Activated gamma-delta T cell (primary cell): ENCODE measurements around the gene SHLD2.
"Not testable (repeated sequence)": the region's sequence is repeated elsewhere in the genome, so short reads cannot be mapped to it uniquely, and the experiment has no call there.

Source experiments
- DNase-seq: peaks from one replicate; lab custom pipeline; 2025; lab: John Stamatoyannopoulos, UW

Gene SHLD2

DNA sequence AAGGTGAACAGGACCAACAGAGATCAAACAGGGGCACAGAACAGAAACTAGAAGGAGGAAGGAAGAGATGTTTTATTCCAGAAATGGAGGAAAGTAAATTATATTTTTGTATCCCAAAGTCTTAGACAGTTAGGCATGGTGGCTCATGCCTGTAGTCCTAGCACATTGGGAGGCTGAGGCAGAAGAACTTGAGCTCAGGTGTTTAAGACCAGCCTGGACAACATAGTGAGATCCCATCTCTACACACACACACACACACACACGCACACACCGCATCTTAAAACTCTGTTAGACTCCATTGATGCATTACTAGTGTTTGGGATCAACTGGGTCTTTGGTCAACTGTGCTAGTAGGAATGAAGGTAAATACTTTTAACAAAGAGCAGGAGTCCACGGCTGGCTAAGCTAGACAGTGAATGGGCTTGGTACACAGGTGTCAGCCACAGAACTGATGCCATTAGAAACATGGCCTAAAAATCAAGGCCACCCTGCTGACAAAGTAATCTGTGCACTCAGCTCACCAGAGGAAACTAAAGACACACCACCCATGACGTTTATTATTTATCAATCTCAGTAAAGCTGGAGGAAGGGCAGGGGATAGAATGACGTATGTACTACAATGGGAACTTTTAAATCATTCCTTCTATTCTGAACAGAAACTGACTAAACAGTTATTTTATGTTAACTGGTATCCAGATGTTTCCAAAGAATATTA lies 11.3 kb upstream of the SHLD2 start:
- not testable (repeated sequence) for DNase-seq

DNA sequence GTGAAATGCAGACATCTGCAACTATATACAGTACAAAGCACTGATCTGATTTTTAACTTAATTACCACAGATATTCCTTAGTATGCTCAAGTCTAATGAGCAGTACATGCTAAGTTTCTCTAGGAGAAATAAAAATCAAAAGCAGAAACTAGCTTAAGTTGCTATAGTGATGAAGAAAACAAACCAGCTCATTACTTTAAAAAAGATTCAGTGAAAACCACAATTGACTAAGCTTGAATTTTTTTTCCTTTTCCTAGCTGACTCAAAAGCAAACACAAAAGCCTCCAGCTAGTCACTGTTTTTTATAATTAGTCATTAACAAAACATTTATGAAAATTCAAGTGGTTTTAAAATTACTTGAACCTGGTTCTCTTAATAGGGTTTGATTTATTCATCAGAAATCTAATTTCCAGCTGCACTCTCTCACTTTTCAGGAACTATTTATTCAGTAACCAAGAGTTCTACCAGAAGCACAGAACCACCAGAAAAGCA lies 10.7 kb upstream of the SHLD2 start:
- not testable (repeated sequence) for DNase-seq

DNA sequence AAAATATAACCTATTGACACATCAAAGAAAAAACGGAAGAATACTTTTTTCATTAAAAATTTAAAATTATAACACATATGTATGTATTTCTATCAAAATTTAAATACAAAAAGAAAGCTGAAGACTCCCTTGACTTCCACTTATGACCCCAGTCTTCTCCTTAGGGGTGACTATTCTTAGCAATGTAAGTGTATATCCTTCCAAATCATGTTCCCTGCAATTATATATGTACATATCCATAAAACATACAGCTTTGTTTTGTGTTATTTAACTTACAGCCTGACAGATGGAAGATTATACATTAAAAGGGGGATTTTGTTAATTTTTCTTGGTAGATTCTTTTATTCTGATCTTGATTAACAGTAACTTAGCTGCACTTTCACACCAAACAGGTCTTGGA lies 9.5 kb upstream of the SHLD2 start:
- no peak for DNase-seq

DNA sequence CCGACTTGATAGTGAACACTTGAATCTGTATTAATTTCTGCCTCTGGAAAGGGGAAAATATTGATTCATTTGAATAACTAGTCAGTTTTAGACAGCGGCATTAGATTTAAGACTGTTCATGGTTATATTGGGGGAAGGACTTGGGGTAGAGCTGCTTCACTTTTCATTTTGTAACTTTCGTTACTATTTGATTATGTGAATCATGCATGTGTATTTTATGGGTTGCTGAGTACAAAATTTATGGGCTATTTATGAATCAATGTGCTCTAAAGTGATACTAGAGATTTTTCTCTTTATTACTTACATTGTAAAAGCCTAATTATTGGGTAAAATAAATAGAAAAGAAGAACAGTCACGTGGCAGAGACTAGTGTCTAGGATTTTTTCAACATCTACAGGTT lies 5.3 kb upstream of the SHLD2 start:
- DNase-seq, result no peak

DNA sequence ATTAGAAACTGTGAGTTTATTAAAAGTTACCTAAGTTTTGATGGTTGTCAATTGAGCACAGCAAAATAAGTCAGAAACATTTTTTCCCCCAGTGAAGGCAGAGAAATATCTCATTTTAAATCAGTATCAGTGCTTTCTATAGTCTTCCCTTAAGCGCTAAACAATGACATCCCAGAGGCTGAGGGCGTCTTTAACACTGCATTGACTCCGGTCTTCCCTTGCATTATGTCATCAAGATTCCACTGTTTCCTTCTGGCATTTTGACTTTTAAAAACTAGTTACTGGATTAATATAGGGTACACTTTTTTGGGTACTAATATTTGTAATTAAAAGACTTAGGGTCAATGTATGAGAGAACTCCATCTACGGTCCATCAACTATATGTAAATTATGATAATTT lies 4.2 kb upstream of the SHLD2 start:
- DNase-seq, result no peak

DNA sequence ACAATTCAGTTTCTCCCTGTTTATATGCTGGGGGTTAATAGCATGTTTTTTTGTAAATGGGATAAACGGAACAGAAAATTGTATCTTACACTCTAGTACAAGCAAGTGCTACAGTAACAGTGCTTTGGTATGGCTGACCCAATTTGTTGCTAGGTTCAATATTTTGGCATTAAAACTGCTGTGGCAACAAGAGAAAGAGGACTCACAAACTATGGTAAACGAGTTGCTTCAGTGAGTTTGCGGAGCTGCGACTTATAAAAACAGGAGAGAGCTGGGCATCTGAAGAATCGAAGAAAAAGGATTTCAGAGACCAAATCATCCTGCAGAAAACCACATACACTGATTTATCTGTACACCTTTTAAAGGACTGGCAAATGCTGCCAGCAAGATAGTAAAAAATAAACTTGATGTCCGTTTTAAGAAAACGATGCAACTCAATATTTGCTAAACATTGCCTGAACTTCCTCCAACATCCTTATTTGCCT lies 2.6 kb upstream of the SHLD2 start:
- DNase-seq, result no peak

DNA sequence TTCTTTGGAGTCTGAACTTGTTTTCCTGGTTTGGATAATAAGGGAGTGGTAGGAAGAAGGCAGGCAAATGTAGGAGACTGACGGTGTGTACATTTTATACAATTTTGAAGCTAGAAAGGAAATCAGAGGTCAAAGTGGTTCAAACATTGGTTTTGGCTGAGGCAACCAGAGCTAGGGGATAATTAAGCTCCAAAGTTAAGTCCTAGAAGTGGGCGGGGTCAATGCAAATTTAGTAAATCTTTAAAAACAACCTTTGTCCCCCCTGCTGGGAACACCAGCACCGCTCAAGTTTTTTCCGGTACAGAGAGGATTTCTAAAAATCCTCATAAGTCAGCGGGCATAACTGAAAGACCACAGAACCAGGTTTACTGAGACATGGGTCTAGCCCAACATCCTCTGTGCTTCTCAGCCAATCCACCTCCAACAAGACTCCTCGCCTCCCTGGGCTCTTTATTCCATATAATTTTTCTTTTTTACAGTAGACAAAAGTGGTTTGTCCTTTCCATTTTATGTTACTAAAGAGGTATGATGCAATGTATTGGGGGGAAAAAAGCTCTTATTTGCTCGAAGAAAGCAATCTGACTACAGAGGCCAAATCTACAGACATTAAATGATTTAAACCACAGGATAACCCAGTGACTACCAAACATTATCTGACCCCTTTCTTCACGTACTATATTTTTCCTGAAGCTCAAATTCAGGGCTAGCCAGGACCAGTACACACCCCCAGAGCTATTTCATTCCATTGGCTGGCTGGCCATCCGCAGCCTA lies 2.0 kb upstream of the SHLD2 start:
- no peak for DNase-seq

DNA sequence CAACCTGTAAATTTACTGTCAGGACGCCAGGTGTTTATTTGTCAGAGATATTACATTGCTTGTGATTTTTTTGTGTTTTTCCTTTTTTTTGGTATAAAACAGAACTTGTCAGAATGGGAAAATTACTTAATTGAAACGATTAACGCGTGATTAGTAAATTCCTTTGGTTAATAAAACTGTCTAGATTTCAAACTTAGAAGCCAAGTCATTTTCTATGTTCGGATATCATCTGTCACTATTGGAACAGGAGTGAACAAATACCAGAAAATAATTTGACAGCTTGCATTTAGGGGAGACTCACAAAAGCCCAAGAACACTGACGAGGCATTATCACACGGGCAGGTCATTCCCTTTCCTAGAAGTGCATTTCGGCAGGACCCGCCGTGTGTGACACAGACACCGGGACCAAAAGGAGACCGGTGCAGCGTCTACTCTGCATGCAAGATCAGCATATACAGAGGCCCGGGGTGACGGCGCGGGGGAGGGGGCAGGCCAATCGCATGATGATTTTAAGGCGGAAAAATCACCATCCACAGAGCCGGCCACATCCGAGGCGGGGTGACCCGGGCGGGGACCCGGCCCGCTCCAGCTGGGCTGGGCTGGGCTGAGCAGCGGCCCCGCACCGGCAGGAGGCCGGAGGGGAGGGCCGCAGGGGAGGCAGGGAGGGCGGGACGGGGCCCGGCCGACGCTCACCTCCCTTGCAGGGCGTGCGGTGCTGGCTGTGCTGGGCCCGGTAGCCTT lies 1.2 kb upstream of the SHLD2 start:
- peak; percentile 42 for DNase-seq

DNA sequence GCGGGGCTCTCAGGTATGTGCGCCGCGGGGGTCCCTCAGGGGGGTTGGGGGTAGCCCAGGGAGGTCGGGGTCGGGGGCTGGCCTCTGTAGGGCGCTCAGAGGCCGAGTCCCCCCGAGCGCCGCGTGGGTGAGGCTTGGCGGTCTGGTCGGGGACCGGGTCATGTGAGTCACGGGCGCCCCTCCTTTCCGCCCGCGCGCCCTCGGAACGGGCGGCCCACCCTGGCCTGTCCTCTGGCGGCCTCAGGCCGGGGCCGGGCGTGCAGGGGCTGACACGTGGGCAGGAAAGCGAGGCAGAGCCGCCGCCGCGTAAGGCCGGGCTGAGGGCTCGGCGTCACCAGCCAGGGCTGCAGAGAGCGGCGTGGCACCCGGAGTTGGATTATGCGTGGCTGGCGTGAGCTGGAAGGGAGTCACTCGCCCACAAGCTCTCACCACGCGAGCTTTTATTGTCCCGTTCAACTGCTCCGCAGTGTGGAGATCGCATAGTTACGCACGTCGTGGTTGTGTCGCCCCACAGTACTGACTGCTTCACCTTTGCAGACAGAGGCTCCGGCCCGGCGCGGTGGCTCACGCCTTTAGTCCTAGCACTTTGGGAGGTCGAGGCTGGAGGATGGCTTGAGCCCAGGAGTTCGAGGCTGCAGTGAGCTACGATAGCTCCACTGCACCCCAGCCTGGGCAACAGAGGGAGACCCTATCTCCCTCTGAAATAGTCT lies 385 bp downstream of the SHLD2 start:
- DNase-seq, result peak; percentile 82

DNA sequence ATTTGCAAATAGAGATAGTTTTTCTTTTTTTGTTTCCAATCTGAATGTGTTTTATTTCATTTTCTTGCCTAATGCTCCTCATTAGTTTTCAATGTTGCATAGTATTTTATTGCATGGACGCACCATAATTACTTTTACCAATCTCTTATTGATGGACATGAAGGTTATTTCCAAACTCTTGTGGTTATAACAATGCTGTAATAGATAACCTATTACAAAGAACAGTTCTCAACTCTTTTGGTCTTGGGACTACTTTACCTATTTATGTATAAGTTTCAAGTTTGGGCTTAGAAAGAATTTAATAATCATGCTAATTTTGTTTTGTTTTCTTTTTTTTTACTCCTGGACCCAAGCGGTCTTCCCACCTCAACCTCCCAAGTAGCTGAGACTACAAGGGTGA lies 7.0 kb downstream of the SHLD2 start:
- no peak for DNase-seq

DNA sequence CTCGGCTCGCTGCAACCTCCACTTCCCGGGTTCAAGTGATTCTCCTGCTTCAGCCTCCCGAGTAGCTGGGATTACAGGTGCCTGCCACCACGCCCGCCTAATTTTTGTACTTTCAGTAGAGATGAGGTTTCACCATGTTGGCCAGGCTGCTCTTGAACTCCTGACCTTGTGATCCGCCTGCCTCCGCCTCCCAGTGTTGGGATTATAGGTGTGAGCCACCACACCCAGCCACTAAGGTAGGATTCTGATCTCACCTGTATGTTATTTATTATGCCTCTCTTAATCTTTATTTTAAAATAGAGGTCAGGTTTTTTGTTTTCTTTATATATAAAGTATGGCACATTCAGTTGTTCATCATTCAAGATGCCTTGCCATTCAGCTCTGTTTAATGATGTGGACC lies 9.7 kb downstream of the SHLD2 start:
- DNase-seq, result not testable (repeated sequence)

DNA sequence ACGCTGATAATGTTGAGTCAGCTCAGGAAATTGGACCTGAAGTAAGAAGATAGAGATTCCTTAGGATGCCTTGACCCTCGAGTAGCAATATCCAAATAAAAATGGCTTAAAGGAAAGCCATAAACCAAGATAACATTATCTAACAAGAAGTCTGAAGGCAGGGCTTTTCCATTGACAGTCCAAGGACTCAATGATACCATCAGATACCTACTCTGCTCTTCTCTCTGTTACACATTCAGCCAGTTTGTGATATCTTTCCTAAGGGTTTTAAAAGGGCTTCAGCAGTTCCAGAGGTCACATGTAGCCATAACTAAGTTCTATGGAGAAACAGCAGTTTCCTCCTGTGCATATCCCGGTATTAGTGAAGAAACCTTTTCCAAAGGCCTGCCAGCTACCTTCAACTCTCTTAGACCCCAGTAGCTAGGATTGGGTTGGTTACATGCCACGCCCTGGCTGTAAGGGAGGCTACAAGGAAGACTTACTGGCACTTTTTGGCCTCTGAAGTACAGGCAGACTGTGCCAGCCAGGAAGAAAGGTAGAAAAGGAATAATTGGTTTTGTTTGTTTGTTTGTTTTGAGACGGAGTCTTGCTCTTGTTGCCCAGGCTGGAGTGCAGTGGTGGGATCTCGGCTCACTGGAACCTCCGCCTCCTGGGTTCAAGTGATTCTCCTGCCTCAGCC lies 10.6 kb downstream of the SHLD2 start:
- no peak for DNase-seq

DNA sequence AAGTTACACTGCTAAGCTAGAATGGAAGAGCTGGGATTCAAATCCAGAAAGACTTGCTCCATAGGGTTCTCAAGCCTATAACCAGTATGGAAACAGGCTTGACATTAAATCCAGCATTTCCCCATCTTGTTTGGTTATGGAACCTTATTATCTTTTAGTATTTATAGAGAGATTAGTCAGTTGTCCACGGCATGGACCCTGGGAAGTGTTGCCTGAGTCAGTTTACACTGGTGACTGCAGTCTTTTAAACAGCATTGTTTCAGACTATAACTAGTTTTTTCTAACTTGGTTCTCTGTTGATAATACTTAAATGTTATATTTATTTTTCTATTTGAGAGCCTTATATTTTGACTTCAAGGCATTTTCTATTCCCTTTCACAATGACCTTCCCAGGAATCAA lies 23.1 kb downstream of the SHLD2 start:
- not testable (repeated sequence) for DNase-seq

DNA sequence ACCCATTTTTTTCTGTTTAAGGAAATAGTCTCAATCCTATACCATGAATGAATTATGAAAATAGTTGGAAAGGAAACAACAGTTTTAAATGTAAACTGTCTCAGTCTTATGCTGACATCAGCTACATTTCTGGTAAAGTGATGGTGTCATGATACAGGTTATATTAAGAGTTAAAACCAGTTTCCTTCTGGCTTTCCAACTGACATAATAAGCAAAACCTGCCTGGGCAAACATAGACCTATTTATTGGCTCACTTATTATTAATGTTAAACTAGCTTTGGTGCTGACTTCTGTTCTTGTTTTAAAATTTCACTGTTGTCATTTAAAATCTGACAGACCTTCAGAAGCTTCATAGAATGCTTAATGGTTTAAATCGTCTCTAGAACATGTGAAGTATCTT lies 24.0 kb downstream of the SHLD2 start:
- not testable (repeated sequence) for DNase-seq

DNA sequence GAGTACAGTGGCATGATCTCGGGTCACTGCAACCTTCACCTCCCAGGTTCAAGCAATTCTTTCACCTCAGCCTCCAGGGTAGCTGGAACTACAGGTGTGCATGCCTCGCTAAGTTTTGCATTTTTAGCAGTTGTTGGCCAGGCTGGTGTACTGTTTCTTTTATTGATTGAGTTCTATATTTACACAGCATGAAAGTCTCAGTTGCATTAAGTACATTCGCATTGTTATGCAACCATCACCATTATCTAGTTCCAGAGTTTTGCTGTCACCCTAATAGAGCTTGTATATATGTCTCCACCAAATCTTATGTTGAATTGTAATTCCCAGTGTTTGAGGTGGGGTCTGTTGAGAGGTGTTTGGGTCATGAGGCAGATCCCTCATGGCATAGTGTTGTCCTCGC lies 28.3 kb downstream of the SHLD2 start:
- not testable (repeated sequence) for DNase-seq

DNA sequence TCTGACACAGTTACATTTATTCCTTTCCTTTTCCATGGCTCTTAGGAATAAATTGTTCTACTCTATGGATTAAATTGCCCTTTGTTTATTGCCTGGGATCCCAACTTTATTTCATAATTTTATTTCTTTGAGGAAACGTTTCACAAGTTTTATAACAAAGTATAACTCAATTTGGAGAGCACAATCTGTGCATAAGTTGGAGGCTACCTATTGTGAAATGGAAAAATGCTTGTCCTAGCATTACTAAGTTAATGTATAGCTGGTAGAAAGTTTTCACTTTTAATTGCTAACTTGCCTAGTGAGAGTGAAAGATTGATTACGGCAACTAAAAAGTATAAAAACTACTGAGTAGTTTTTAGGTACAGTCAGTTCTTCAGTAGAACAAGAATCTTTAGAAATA lies 32.0 kb downstream of the SHLD2 start:
- DNase-seq, result not testable (repeated sequence)

DNA sequence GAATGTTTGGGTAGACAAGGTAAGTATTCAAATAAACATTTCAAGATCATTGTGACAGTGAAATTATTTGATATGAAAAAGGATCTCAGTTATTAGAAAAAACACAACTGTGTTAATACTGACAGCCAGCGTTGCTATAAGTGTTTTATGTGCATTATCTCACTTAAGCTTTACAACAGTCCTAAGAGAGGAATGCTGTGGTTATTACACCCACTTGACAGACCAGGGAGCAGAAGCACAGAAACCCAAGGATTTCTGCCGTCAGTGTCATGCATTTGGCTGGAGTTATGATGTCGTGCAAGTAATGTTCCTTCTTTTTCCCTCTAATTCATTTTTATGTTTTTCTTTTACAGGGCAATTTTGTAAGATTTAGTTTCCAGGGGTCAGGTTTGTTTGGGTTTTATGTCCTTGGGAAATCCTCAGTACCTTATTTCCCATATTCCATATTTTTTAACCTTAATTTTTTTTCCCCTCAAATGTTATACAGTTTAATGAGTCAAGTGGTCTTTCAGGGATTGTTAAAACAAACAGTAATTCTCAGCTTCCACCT lies 32.7 kb downstream of the SHLD2 start:
- not testable (repeated sequence) for DNase-seq

DNA sequence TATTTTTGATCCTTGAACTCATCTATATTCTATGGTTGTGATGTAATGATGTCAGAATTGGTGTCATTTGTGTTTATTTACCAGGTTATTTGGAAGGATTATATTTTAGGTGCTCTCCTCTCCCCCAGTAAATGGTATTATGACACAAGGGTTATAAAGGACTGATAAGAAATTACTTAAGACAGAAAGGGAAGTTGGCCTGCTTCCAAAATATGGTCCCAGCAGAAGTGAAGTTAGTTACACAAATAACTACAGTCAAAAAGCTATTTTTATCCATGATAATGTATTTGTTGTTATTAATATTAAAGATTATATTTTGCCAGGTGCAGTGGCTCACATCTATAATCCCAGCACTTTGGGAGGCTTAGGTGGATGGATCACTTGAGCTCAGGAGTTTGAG lies 37.2 kb downstream of the SHLD2 start:
- DNase-seq, result not testable (repeated sequence)

DNA sequence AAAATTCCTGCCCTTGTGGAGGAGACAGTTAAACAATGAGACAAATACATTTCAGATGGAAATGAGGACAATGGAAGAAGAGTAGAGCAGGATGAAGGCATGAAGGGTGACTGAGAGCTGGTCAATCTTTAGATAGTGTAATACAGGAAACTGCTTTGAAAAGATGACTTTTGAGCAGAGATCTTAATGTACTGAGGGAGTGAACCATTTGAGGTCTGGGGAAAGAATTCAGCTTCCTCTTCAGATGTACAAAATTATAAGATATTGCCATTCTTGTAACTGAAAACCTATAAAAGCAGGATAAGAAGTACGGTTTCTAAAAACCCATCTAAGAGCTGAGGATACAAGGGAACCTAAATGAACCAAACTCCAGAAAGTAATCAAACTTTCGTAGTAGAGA lies 38.9 kb downstream of the SHLD2 start:
- DNase-seq, result not testable (repeated sequence)

DNA sequence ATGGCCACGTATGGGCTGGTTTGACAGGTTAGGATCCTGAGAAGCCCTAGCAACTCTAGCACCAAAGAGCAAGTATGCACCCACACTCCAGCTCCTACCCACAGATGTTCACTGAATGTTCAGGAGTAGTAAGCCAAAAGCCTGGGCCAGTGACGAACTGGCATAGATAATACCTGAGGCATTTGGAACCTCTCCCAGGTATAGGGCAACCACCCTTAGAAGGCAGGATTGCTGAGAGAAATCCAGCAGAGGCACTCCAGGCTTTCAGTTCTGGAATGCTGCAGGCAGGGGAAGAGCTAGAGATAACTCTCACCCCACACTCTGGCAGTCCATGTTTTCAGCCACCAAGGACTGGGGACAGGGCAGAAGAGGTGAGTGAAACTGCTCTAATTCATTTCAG lies 39.4 kb downstream of the SHLD2 start:
- DNase-seq, result not testable (repeated sequence)

DNA sequence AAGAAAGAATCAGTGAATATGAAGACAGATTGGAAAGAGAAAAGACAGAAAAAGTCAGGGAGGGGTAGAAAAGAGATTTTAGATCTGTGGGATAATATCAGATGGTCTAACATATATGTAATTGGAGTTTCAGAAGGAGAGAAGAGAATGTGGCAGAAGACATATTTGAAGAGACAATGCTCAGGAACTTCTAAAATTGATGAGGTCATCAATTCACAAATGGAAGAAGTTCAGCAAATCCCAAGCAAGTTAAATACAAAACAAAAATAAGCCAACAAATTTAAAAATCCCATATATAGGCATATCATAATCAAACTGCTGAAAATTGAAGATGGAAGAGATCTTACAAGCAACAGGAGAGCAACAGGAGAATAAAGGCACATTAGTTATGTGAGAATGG lies 42.5 kb downstream of the SHLD2 start:
- not testable (repeated sequence) for DNase-seq
